DOHH2 (cell line): ENCODE data around the gene TCEA2.

Experiments
- H3F3A ChIP-seq: fragments of 200-600 bp; sonication (generic), shearing (Covaris generic); 2 replicates; pipeline ENCODE4 v1.6.0; 2016; ENCODE audit warnings: antibody characterized with exemption, mild to moderate bottlenecking; ENCODE audit not compliant: control insufficient read depth, insufficient read depth
- H3K27ac ChIP-seq: fragments of 200-600 bp; sonication (generic); 2 replicates; pipeline ENCODE4 v1.5.1; 2014; ENCODE audit warnings: low read depth, mild to moderate bottlenecking, low read length, moderate library complexity
- H3K27me3 ChIP-seq: fragments of 200-600 bp; sonication (generic); 2 replicates; pipeline ENCODE4 v1.6.1; 2014; ENCODE audit warnings: mild to moderate bottlenecking, low read length, mixed read lengths; ENCODE audit not compliant: control insufficient read depth
- H3K36me3 ChIP-seq: fragments of 200-600 bp; sonication (generic); 2 replicates; pipeline ENCODE4 v1.6.1; 2014; ENCODE audit warnings: mild to moderate bottlenecking, low read length, moderate library complexity, mixed read lengths; ENCODE audit not compliant: control insufficient read depth
- H3K4me1 ChIP-seq: fragments of 200-600 bp; sonication (generic); 2 replicates; pipeline ENCODE4 v1.6.1; 2014; ENCODE audit warnings: mild to moderate bottlenecking, low read length, mixed read lengths; ENCODE audit not compliant: control insufficient read depth
- H3K4me2 ChIP-seq: fragments of 200-600 bp; sonication (generic); 2 replicates; pipeline ENCODE4 v1.6.0; 2014; ENCODE audit warnings: mild to moderate bottlenecking, low read length, moderate library complexity
- H3K4me3 ChIP-seq: fragments of 200-600 bp; sonication (generic); 2 replicates; pipeline ENCODE4 v1.5.1; 2014; ENCODE audit warnings: mild to moderate bottlenecking, low read length, mixed read lengths
- H3K79me2 ChIP-seq: fragments of 200-600 bp; sonication (generic); 2 replicates; pipeline ENCODE4 v1.6.1; 2014; ENCODE audit warnings: mild to moderate bottlenecking, low read length, mixed read lengths; ENCODE audit not compliant: control insufficient read depth
- H3K9me2 ChIP-seq: fragments of 200-600 bp; sonication (generic); replicated peaks from 2 replicates; pipeline ENCODE4 v1.6.1; 2014; ENCODE audit warnings: mild to moderate bottlenecking, low read length, mixed read lengths; ENCODE audit not compliant: control insufficient read depth
- H3K9me3 ChIP-seq: fragments of 200-600 bp; sonication (generic); 2 replicates; pipeline ENCODE4 v1.6.1; 2014; ENCODE audit warnings: antibody characterized with exemption, low read length, mixed read lengths; ENCODE audit not compliant: control insufficient read depth, insufficient read depth
- H4K20me1 ChIP-seq: fragments of 200-600 bp; sonication (generic); 2 replicates; pipeline ENCODE4 v1.6.0; 2014; ENCODE audit warnings: low read depth, mild to moderate bottlenecking, antibody characterized with exemption, low read length, moderate library complexity; ENCODE audit not compliant: control insufficient read depth, insufficient read depth
- EZH2phosphoT487 ChIP-seq: fragments of 200-600 bp; sonication (generic); IDR thresholded peaks from 2 replicates; pipeline ENCODE4 v1.6.1; 2017; ENCODE audit warnings: borderline replicate concordance, mild to moderate bottlenecking, antibody characterized with exemption, low read length, moderate library complexity, mixed read lengths
- TF ChIP-seq, protein P1 (sequence below): fragments of 200-600 bp; sonication (generic); IDR thresholded peaks from one replicate; pipeline ENCODE4 v1.5.1; 2014; ENCODE audit warnings: antibody characterized with exemption, mild to moderate bottlenecking, low read depth, low read length; ENCODE audit not compliant: poor library complexity, severe bottlenecking

Gene TCEA2

GRCh38 chr20:64071341-64072332, 8.6 kb downstream of the TCEA2 start:
- H3K9me3 ChIP-seq, result no peaks in the 10 kb centered on the region
- H3K9me2 ChIP-seq, result no peaks in the 10 kb centered on the region
- H4K20me1 ChIP-seq, result no peaks in the 10 kb centered on the region
- no peak for TF ChIP-seq EZH2phosphoT487
- TF ChIP-seq, protein P1, sequence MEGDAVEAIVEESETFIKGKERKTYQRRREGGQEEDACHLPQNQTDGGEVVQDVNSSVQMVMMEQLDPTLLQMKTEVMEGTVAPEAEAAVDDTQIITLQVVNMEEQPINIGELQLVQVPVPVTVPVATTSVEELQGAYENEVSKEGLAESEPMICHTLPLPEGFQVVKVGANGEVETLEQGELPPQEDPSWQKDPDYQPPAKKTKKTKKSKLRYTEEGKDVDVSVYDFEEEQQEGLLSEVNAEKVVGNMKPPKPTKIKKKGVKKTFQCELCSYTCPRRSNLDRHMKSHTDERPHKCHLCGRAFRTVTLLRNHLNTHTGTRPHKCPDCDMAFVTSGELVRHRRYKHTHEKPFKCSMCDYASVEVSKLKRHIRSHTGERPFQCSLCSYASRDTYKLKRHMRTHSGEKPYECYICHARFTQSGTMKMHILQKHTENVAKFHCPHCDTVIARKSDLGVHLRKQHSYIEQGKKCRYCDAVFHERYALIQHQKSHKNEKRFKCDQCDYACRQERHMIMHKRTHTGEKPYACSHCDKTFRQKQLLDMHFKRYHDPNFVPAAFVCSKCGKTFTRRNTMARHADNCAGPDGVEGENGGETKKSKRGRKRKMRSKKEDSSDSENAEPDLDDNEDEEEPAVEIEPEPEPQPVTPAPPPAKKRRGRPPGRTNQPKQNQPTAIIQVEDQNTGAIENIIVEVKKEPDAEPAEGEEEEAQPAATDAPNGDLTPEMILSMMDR, result no peak
- H3K36me3 ChIP-seq, result peaks cover 49% of the 10 kb centered on the region
- H3K79me2 ChIP-seq, result peaks cover 7% of the 10 kb centered on the region
- no peaks in the 10 kb centered on the region for H3K27me3 ChIP-seq
- H3K4me1 ChIP-seq, result peaks cover 48% of the 10 kb centered on the region
- H3F3A ChIP-seq, result 0 out of 2 replicates have a peak, but pooled peaks cover 2% of the 10 kb centered on the region
- H3K4me3 ChIP-seq, result no peak overlapping the region; the same call in 1 of the 2 replicates
- H3K4me2 ChIP-seq, result peak overlapping the region; percentile 50
- H3K27ac ChIP-seq, result peak overlapping the region; percentile 70

GRCh38 chr20:64072498-64073063, 9.6 kb downstream of the TCEA2 start:
- Histone ChIP-seq H4K20me1 (no peaks in the 10 kb centered on the region), H3K36me3 (peaks cover 56% of the 10 kb centered on the region), H3K4me2 (peak overlapping the region; percentile 50), H3K27me3 (no peaks in the 10 kb centered on the region), H3F3A (peaks cover 4% of the 10 kb centered on the region), H3K9me3 (no peaks in the 10 kb centered on the region), H3K27ac (peak overlapping the region; percentile 70), H3K79me2 (peaks cover 16% of the 10 kb centered on the region), H3K4me3 (no peak overlapping the region), H3K9me2 (no peaks in the 10 kb centered on the region), H3K4me1 (peaks cover 52% of the 10 kb centered on the region)
- TF ChIP-seq, protein P1, result no peak
- no peak for TF ChIP-seq EZH2phosphoT487

- Histone ChIP-seq H3K9me3 (no peaks in the 10 kb centered on the region), H3K4me3 (no peak overlapping the region), H3K36me3 (peaks cover 58% of the 10 kb centered on the region), H3F3A (peaks cover 12% of the 10 kb centered on the region), H3K4me2 (no peak overlapping the region), H3K79me2 (peaks cover 18% of the 10 kb centered on the region), H3K4me1 (peaks cover 63% of the 10 kb centered on the region), H3K27ac (0 out of 2 replicates have a peak overlapping the region, but pooled peaks have one; percentile 70), H3K27me3 (no peaks in the 10 kb centered on the region), H4K20me1 (no peaks in the 10 kb centered on the region), H3K9me2 (no peaks in the 10 kb centered on the region)
- TF ChIP-seq, protein P1, result no peak
- TF ChIP-seq EZH2phosphoT487, result no peak
Observed at GRCh38 chr20:64073476-64074183, 10.6 kb downstream of the TCEA2 start.
